ENCODE data around the gene SDHB. TPM values are rescaled to one million over a fixed set of nuclear protein-coding genes. Genes with fewer than 3 reads are reported as not detected.

Gene SDHB
- total RNA-seq, 1 donor from 2014 or later: 79.3 TPM

DNA sequence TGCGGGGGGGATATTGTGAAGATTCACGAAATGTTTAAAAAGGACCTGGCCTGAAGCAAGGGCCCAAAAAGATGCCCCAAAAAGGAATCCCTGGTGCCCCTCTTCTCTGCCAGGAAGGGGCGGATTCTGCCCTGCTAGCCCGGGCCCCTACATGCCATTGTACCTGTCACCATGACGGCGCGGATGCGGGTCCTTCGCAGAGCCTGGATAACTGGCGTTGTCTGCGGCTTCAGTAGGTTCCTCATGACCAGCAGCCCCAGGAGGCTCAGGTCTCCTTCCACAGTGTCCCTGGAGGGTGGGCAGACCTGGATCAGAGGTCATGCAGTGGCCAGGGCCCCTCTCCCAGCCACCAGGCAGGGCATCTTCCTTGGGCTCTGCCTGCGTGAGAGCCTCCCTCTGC lies 62.3 kb downstream of the SDHB start:
- H3K4me3 ChIP-seq: no peak overlapping the region
- no peak overlapping the region for H3K27ac ChIP-seq
- H3K36me3 ChIP-seq: peaks cover 30% of the 10 kb centered on the region
- no peaks in the 10 kb centered on the region for H3K9me3 ChIP-seq
- no peaks in the 10 kb centered on the region for H3K27me3 ChIP-seq
- TF ChIP-seq, protein P1, sequence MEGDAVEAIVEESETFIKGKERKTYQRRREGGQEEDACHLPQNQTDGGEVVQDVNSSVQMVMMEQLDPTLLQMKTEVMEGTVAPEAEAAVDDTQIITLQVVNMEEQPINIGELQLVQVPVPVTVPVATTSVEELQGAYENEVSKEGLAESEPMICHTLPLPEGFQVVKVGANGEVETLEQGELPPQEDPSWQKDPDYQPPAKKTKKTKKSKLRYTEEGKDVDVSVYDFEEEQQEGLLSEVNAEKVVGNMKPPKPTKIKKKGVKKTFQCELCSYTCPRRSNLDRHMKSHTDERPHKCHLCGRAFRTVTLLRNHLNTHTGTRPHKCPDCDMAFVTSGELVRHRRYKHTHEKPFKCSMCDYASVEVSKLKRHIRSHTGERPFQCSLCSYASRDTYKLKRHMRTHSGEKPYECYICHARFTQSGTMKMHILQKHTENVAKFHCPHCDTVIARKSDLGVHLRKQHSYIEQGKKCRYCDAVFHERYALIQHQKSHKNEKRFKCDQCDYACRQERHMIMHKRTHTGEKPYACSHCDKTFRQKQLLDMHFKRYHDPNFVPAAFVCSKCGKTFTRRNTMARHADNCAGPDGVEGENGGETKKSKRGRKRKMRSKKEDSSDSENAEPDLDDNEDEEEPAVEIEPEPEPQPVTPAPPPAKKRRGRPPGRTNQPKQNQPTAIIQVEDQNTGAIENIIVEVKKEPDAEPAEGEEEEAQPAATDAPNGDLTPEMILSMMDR (IDR thresholded peaks at IDR 0.05): no peak
- ATAC-seq (no peak), DNase-seq (no peak)
- intact Hi-C loops (cut with DNase I): no loop called here
- H3K4me1 ChIP-seq: no peaks in the 10 kb centered on the region

GRCh38 chr1:16989676-16990391 lies 64.0 kb downstream of the SDHB start:
- no peak for DNase-seq
- intact Hi-C loops (cut with DNase I): no loop called here

DNA sequence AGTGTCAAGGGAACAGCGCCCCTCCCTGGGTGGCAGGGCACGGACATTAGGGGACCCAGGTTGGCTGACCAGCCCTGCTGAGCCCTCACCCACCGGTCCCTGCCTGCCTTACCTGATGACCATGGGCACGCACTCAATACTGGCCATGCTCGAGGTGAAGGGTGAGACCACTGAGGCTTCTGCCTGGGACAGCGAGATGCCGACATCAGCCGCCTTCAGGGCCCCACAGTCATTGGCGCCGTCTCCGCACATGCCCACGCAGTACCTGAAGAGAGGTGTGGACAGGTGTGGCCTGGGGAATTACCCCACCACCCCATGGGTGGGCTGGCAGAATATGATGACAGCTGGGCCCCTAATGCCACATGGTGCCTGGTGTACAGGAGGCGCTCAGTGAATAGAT lies 65.6 kb downstream of the SDHB start:
- DNase-seq: no peak
- intact Hi-C loops (cut with DNase I): no loop called here
- no peak for ATAC-seq
- no peaks in the 10 kb centered on the region for H3K4me1 ChIP-seq
- H3K9me3 ChIP-seq: no peaks in the 10 kb centered on the region
- no peak overlapping the region for H3K4me3 ChIP-seq
- H3K27ac ChIP-seq: no peak overlapping the region
- TF ChIP-seq, protein P1 (IDR thresholded peaks at IDR 0.05): no peak
- no peaks in the 10 kb centered on the region for H3K27me3 ChIP-seq
- H3K36me3 ChIP-seq: peaks cover 29% of the 10 kb centered on the region

More at GRCh38 chr1:16989676-16990391, 64.0 kb downstream of the SDHB start:
- Histone ChIP-seq H3K4me3 (no peak overlapping the region), H3K27ac (no peak overlapping the region), H3K4me1 (no peaks in the 10 kb centered on the region), H3K9me3 (no peaks in the 10 kb centered on the region), H3K36me3 (peaks cover 29% of the 10 kb centered on the region), H3K27me3 (no peaks in the 10 kb centered on the region)
- ATAC-seq: no peak
- TF ChIP-seq, protein P1 (IDR thresholded peaks at IDR 0.05): no peak

DNA sequence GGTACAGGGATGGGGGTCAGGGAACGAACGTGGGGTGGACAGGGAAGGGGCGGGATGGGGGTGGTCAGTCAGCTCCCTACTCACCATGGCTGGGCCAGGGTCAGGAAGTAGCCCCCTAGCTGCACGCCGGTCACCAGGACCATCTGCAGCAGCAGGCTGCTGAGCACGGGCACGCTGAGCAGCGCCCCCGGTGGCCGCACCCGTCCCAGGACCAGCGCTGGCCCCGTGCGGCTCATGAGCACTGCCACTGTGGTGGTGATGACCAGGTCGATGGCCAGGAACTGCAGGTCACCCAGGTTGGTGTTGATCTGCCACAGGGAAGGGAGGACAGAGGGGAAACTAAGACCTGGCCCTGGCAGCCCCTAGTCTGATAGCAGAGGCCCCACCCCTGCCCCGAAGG lies 66.9 kb downstream of the SDHB start:
- Histone ChIP-seq H3K27me3 (no peaks in the 10 kb centered on the region), H3K36me3 (peaks cover 29% of the 10 kb centered on the region), H3K4me1 (no peaks in the 10 kb centered on the region), H3K4me3 (no peak overlapping the region), H3K9me3 (no peaks in the 10 kb centered on the region), H3K27ac (no peak overlapping the region)
- TF ChIP-seq, protein P1 (IDR thresholded peaks at IDR 0.05): peak; percentile 15
- DNase-seq (no peak), ATAC-seq (no peak)
- intact Hi-C loops (cut with DNase I): no loop called here

- intact Hi-C loops (cut with DNase I): no loop called here
- TF ChIP-seq, protein P1 (IDR thresholded peaks at IDR 0.05): no peak
- Histone ChIP-seq H3K4me3 (no peak overlapping the region), H3K9me3 (no peaks in the 10 kb centered on the region), H3K27me3 (no peaks in the 10 kb centered on the region), H3K27ac (no peak overlapping the region), H3K36me3 (peaks cover 29% of the 10 kb centered on the region), H3K4me1 (no peaks in the 10 kb centered on the region)
- DNase-seq (no peak), ATAC-seq (no peak)
Measured at GRCh38 chr1:16986560-16986959, 67.3 kb downstream of the SDHB start.
